GM12801 (cell line): ENCODE data around the gene CD101.

Experiments used
- TF ChIP-seq, protein P1 (sequence below): IDR thresholded peaks from one replicate; pipeline ENCODE4 v1.5.1; 2011; ENCODE audit warnings: control low read depth; ENCODE audit not compliant: insufficient read length; ENCODE audit errors: extremely low read depth

The CD101 gene

GRCh38 chr1:116961606-116962005 lies 40.0 kb upstream of the CD101 start:
- TF ChIP-seq, protein P1, sequence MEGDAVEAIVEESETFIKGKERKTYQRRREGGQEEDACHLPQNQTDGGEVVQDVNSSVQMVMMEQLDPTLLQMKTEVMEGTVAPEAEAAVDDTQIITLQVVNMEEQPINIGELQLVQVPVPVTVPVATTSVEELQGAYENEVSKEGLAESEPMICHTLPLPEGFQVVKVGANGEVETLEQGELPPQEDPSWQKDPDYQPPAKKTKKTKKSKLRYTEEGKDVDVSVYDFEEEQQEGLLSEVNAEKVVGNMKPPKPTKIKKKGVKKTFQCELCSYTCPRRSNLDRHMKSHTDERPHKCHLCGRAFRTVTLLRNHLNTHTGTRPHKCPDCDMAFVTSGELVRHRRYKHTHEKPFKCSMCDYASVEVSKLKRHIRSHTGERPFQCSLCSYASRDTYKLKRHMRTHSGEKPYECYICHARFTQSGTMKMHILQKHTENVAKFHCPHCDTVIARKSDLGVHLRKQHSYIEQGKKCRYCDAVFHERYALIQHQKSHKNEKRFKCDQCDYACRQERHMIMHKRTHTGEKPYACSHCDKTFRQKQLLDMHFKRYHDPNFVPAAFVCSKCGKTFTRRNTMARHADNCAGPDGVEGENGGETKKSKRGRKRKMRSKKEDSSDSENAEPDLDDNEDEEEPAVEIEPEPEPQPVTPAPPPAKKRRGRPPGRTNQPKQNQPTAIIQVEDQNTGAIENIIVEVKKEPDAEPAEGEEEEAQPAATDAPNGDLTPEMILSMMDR: no peak

GRCh38 chr1:116962987-116963639 lies 38.4 kb upstream of the CD101 start:
- TF ChIP-seq, protein P1: no peak

- TF ChIP-seq, protein P1: no peak
Measured at GRCh38 chr1:116966791-116967190, 34.8 kb upstream of the CD101 start.

DNA sequence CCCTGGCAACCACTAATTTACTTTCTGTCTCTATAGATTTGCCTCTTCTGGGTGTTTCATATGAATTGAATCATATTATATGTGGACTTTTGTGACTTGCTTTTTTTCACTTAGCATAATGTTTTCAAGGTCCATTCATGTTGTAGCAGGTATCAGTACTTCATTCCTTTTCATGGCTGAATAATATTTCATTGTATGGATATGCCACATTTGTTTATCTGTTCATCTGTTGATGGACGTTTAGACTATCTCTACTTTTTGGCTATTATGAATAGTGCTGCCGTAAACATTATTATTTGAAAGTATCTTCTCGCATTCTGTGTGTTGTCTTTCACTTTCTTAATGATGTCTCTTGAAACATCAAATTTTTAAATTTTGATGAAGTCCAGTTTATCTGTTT lies 32.8 kb upstream of the CD101 start:
- TF ChIP-seq, protein P1: no peak

GRCh38 chr1:116971258-116971860 lies 30.2 kb upstream of the CD101 start:
- TF ChIP-seq, protein P1: no peak

GRCh38 chr1:116971965-116972673 lies 29.4 kb upstream of the CD101 start:
- TF ChIP-seq, protein P1: no peak

- TF ChIP-seq, protein P1: no peak
Measured at GRCh38 chr1:116972674-116973030, 28.9 kb upstream of the CD101 start.
